GM19238 (cell line): ENCODE measurements around the gene PLD3.
"Not testable (repeated sequence)": the region's sequence is repeated elsewhere in the genome, so short reads cannot be mapped to it uniquely, and the experiment has no call there.

Source experiments
- DNase-seq: peaks from one replicate; pipeline ENCODE4 v3.0.0; 2011; ENCODE audit warnings: low spot score; ENCODE audit not compliant: insufficient read length

The PLD3 gene

DNA sequence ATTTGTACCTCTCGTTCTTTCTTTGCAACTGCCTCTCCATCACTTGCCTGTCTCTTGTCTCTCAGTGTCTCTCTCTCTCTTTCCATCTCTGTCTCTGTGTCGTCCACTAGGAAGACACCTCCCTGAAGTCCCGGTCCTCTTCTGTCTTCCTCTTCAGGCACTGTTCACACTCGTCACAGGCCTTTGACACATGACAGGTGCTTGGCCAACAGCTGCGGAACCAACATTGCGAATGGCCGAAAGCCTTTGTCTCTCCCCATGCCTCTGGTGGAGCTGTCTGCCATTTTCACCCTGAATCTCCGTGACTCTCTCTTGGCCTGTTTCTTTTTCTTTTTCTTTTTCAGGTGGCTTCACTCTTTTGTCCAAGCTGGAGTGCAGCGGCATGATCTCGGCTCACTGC lies 38.7 kb downstream of the PLD3 start:
- DNase-seq, result no peak

DNA sequence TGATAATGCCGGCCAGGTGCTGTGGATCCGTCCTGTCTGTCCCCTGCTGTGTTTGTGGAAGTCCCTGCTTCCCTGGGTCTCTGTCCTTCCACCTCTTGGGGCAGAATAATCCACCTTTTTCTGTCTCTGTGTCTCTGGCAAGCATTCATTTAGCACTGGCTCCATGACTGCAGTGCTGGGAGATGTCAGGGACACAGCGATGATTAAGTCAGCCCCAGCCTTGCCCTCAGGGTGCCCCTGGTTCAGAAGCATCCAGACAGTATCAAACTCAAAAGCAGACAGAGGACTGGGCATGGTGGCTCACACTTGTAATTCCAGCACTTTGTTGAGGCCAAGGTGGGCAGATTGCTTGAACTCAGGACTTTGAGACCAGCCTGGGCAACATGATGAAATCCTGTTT lies 40.0 kb downstream of the PLD3 start:
- no peak for DNase-seq

DNA sequence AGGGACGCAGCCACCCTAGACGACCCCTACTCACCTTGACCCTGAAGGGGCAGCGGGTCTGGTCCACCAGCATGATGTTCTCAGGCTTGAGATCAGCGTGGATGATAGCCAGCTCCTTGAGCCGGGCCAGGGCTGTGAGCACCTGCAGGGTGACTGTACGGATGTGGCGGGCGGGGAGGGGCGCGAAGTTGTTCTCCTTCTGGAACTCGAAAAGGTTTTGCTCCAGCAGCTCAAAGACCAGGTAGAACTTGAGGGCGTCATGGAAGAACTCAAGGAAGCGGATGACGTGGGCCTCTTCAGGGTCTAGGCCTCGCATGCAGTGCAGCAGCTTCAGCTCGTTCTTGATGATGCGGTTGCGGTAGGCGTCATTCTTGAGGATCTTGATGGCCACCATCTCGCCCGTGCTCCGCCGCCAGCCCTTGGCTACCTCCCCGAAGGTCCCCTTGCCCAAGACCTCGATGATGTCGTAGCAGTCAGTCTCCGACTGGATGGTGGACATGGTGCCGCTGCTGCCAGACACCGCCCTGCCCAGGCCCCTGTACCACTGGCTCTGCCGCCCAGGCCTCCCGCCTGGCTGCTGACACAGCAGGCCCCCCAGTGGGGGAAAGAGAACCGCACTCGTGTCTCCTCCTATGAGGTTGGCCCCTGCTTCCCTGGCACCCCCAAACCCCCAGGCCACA lies 41.0 kb downstream of the PLD3 start:
- DNase-seq, result no peak

DNA sequence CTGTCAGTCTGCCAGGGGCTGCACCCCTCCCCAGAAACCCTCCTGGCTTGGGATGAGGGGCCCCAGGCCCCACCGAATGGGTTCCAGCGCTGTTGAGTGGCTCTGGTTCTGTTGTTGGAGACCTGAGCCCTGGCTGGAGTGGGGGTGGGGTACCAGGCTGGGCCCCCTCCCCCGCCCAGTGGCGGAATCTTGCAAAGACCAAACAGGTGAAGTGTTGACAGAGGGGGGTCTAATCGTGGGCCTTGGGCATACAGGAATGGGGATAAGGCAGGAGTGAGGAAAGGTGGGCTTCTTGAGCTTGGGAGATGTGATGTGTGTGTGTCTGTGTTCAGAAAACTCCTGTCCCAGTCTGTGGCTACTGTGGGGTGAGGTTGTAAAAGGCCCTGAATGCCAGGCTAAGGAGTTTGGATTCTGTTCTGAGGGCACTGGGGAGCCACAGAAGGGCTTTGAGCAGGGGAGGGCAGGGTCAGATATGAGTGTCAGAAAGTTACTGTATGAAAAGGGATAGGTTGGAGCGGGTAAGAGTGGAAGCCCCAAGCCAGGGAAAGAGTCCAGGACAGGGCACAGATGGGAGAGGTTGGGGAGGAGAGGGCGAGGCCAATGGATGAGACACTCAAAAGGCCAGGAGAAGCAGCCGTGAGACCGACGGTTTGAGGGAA lies 41.7 kb downstream of the PLD3 start, which contains the start of gene HIPK4:
Gene HIPK4 (minus strand): TSS at position 98 of the 659 bp plus-strand sequence. CDS start 279 bp downstream, outside the sequence.
- no peak for DNase-seq

DNA sequence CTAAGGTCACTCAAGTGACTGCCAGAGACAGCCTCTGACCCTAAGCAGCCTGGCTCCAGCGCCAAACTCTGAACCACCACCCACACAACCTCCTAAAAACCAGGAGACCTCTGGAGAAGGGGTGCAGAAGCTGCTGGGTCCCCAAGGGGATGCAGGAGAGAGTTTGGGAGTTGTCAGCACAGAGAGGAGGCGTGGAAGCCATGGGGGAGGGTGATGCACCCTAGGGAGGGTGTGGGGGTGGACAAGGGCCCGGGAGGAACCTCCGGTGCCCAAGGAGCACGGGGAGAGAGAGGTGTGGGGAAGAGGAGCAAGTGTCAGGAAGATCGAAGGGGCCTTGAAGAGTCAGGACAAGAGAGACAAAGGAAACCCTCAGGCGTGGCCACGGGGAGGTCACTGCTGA lies 43.6 kb downstream of the PLD3 start:
- DNase-seq, result no peak

DNA sequence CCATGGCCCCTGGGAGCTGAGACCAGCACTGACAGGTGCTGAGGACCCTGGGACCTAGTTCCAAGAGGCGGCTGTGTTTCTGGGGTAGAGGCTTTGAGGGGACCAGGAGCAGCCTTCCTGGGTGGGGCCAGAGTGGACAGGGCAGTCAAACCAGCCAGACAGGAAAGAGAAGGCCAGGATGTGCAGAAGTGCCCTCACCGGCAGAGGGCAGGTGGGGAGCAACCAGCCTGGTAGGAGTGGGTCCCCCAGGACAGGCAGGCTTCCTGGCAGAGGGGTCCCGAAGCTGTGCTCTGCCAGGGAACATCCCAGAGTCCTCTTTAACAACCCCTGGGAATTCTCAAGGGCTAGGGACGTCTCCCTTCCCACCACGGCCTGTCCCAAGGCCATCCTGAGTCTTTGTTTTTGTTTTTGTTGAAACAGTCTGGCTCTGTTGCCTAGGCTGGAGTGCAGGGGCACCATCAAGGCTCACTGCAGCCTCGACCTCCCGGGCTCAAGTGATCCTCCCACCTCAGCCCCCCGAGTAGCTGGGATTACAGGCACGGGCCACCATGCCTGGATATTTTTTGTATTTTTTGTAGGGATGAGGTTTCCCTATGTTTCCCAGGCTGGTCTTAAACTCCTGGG lies 44.5 kb downstream of the PLD3 start:
- no peak for DNase-seq

DNA sequence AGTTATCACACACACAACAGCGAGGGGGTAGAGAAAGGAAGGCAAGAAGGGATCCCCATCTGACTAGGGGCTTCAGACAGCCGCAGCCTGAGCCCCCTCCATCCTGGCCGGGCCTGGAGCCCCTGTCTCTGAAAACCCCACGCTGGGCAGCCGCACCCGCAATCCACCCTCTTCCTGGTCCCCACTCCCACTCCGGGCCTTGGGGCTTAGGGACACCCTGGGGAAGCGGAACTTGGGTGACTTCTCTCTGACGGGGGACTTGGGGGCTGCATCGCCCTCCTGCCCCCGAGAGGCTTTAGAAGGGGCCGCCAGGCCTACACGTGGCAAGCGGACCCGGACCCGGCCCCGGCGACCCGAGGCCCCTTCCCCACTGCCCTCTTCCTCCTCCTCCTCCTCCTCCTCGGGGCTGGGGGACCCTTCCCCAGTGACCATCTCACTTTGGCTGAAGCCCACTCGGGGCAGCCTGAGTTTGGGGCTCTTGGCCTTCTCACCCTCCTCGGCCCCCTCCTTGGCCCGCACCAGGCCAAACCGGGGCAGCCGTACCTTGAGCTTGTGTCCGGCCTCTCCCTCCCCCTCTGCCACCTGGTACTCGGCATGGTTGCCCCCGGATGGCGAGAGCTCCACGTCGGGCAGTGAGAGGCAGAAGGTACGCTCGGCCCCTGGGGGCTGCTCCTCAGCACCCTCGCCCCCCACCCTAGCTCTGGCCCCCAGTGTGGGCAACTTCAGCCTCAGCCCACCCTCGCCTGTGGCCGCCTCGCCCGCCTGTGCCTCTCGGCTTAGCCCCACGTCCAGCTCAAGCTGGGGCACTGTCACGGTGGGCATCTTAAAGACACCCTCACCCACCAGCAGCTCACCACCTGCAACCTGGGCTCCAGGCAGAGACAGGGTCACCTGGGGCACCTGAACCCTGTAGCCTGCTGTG lies 45.7 kb downstream of the PLD3 start:
- DNase-seq, result no peak

DNA sequence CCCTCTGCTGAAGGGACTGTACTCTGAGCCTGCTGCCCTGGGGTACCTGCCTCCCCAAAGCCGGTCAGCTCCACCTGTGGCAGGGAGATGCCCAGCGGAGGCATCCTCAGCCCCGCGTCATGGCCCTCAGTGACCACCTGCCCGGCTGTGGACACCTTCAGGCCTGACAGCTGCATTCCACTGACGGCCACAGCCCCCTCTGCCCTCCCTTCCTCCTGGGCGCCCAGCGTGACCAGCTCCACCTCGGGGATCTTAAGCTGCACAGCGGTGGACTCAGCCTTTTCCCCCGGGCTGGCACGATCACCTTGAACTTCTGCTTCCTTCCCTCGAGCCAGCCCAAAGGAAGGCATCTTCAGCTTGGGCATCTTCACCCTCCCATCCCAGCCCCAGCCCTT lies 46.3 kb downstream of the PLD3 start:
- no peak for DNase-seq

DNA sequence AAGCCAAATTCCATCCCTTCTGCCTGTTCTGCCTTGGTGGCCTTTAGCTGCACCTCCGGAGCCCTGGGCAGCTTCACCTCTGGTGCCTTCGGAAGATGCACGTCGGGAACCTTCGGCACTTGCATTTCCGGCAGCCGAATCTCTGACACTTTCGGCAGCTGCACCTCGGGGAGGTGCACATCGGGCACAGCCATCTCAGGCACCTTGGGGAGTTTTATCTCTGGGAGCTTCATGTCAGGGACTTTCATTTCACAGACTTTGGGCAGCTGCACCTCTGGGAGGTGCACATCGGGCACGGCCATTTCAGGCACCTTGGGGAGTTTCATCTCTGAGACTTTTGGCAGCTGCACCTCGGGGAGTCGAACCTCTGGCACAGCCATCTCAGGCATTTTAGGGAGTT lies 47.5 kb downstream of the PLD3 start:
- no peak for DNase-seq

DNA sequence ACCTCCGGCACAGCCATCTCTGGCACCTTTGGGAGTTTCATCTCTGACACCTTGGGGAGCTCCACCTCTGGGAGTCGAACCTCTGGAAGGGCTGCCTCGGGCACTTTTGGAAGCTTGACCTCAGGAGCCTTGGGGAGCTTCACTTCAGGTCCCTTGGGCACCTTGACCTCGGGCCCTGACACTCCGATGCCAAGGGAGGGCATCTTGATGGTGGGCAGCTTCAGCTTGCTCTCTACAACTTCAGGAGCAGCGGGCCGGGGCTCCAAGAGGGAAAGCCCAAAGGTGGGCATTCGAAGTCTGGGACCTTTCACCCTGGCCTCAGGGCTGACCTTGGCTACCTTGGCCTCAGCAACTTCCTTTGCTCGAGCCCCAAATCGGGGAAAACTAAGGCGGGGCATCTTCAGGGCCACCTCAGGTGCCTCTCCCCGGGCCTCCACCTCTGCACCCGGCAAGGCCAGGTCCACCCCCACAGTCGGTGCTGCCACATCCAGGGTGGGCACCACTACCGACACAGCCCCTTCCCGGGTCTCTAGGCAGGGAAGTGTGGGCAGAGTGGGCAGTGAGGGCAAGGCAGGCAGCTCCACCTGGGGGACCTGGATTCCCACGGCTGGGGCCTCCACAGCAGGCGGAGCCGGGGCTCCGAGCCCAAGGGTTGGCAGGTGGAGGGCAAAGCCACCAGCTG lies 48.5 kb downstream of the PLD3 start:
- no peak for DNase-seq

DNA sequence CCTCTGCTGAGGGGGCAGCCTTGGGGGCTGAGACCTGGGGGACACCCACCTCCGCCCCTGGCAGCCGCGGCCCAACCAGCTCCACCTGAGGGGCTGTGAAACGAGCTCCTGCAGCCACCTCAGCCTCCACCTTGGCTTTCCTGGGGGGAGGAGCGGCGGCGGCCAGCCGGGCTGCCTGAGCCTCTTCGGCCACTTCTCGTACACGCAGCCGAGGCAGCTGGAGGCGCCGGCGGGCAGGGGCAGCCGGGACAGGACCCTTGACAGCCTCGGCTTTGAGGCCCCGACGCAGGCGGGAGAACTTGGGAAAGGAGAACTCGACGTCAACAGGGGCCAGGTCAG lies 49.0 kb downstream of the PLD3 start:
- DNase-seq, result no peak

DNA sequence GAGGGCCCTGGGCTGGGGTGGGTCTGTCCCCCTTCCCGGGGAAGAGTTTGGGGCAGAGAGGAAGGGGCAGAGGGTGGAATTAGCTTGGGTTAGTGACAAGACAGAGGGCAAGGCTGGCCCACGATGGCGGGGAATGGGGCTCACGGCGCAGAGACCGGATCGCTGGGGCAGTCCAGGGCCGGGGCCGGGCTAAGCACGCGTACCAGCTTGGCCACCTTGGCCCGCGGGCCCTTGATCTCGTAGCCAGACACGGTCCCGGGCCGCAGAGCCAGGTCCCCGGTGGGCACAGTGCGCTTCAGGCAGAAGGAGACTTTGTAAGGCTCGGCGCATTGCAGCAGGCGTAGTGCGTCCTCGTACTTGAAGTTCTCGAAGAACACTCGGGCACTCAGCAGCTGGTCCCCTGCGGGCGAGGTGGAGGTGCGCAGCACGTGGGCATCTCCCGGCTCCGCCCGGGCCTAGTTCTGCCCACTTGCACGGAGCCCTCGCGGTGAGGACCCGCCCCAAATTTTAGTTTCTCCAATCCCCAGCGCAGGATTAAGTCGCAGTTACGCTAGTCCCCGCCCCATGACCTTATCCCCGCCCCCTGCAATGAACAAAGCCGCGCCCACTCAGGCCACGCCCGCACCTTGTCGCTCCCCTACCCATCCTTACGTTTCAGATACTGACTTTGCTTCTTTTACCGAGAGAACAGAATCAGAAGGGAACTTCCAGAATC lies 50.1 kb downstream of the PLD3 start:
- no peak for DNase-seq

DNA sequence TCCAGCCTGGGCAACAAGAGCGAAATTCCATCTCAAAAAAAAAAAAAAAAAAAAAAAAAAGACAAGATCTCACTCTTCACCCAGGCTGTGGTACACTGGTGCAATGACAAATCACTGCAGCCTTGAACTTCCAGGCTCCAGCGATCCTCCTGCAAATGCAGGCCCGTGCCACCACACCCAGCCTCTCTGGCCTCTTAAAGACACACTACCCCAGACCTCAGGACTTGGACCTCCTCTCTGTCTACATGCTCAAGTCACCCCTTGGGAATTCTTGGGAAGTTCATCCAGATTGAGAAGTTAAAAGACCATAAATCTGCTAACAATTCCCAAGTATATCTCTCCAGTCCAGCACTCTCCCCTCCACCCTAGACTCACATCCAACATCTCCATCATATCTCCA lies 52.1 kb downstream of the PLD3 start:
- no peak for DNase-seq

DNA sequence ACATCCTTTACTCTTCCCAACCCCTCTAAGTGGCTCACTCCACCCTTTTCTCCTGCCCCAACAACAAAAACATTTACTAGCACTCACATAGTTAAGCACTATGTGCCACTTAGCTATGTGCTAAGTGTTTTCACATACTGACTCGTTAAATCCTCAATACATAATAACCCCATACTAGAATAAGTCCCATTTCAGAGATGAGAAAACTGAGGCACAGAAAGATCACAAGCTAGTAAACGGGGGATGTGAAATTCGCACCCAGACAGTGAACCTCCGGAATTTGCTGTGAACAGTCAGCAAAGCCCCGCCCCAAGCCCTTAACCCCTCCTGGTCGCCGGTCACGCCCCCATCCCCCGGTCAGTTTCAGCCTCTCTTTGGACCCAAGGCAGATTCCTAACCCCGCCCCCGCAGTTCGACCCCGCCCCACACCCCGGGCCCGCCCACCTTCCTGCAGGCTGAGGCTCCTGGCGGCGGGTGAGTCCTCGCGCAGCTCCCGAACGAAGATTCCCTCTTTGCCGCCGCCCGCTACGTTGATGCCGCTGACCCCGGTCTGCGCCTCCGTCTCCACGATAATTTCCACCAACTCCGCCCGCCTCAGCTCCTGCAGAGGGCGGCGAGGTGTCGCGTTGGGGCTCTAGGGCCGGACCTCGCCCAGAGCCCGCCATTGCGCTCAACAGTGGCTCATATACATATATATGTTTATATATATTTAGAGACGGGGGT lies 54.9 kb downstream of the PLD3 start:
- peak; percentile 95 for DNase-seq

DNA sequence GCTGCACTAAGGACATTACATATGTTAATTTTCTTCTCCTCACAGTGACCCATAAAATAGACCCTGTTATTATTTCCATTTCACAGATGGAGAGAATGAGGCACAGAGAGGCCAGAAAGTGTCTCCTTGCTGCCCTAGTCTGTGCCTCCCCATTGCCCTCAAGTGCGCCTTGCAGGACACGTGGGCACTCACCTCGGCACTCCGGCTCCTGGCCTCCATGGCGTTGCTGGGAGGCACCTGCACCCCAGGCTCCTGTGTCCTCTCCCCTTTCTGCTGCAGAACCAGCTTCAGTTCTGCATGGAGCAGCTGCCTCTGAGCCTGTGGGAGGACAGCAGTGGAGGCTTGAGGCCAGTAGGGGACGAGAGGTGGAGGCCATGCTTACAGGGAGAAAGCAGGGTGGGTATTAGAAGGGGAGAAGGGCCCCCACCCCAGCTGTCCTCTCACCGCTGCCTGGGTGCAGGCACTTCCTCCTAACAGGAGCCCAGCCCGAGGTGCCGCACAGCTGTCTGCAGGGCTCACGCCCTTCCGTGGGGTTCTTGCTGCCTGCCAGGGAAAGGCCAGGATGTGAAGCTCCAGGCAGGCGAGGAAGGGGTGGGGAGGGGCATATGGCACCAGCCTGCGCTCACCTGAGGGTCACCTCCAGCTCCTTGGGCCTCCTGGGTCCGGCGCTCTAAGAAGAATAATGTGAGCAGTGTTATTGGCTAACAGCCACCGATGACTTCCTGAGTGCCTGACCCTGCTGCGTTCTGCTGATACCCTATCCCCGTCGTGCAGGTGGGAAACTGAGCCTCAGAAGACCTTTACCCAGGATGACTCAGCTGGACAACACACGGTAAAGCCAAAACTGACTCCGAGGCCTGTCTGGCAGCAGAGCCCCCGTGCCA lies 59.5 kb downstream of the PLD3 start:
- no peak for DNase-seq

DNA sequence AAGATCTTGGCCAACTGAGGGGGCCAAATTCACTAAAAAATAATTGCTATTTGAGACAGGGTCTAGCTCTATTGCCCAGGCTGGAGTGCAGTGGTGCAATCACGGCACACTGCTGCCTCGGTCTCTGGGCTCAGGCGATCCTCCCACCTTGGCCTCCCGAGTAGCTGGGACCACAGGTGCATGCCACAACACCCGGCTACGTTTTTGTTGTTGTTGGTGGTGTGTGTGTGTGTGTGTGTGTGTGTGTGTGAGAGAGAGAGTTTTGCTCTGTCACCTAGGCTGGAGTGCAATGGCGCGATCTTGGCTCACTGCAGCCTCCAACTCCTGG lies 60.1 kb downstream of the PLD3 start:
- DNase-seq, result not testable (repeated sequence)

DNA sequence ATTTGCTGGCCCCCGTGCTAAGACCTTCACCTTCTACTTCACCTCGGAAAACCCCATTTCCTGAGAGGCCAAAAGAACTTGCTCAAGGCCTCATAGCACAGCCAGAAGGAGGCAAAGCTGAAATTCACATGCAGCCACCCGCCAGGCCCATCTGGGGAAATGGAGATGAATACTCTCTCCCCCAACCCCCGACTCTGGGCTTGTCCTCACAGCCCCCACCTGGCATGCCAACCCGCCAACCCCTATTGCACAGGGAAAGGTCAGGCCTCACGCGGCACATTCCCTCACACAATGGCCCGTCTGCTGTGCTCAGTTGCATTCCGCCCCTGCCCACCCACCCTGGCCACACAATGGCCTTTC lies 61.5 kb downstream of the PLD3 start:
- DNase-seq, result no peak

DNA sequence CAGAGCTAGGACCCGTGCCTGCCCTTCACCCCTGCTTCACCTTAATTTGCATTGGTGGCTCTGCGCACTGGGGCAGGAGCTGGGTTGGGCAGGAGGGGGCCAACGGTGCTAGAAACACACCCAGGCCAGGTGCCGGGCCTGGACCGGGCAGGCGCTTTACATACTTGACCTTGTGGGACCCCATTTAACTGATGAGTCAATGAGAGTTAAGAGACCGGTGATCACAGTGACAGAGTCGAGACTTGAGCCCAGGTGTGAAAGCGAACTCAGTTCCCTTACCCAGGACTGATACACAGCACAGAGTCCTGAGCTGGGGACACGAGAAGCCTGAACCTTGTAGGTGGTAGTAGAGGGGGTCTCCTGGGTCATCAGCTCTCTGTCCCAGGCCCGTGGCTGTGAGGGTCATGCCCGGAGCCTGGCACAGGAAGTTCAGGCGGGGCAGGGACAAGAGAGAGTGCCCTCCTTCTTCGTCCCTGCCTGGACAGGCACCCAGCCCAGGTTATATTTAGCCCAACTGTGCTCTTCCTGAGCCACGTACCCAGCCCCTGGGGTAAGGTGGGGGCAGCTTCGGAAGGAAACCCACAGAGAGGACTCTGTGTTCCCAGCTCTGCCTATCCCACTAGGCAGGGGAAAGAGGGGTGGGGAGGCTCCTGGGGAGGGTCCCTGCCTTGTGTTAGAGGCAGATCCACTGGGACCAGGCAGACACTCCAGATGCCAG lies 62.8 kb downstream of the PLD3 start:
- DNase-seq, result no peak
